Epithelial cell of esophagus (primary cell): ENCODE data around the gene SLC8A1.

Experiments
- DNase-seq: peaks from one replicate; pipeline ENCODE4 v3.0.0; 2010; ENCODE audit warnings: low read depth
- H3K4me3 ChIP-seq: 2 replicates; pipeline ENCODE4 v1.5.1; 2011; ENCODE audit warnings: mild to moderate bottlenecking, low read length, control low read depth
- CTCF ChIP-seq: IDR thresholded peaks from 2 replicates; pipeline ENCODE4 v1.5.1; 2011; ENCODE audit warnings: low read depth, mild to moderate bottlenecking, low read length, control low read depth, inconsistent platforms; ENCODE audit not compliant: insufficient read depth; ENCODE audit errors: missing control alignments

SLC8A1 gene

GRCh38 chr2:40193670-40194026 lies 258.2 kb downstream of the SLC8A1 start:
- no peak for DNase-seq

GRCh38 chr2:40192864-40193669 lies 258.8 kb downstream of the SLC8A1 start:
- peak; percentile 82 for DNase-seq
- no peak for TF ChIP-seq CTCF
- no peak overlapping the region for H3K4me3 ChIP-seq

More at GRCh38 chr2:40193670-40194026, 258.2 kb downstream of the SLC8A1 start:
- TF ChIP-seq CTCF = no peak
- H3K4me3 ChIP-seq = no peak overlapping the region

- DNase-seq = no peak
- TF ChIP-seq CTCF = no peak
- H3K4me3 ChIP-seq = no peak overlapping the region
Measured at GRCh38 chr2:40190457-40190856, 261.4 kb downstream of the SLC8A1 start.

GRCh38 chr2:40189881-40190280 lies 262.0 kb downstream of the SLC8A1 start:
- no peak for TF ChIP-seq CTCF
- no peak for DNase-seq
- H3K4me3 ChIP-seq = no peak overlapping the region

- DNase-seq = no peak
- no peak overlapping the region for H3K4me3 ChIP-seq
Measured at GRCh38 chr2:40187054-40187453, 264.8 kb downstream of the SLC8A1 start.

GRCh38 chr2:40184551-40184950 lies 267.3 kb downstream of the SLC8A1 start:
- DNase-seq = no peak
- TF ChIP-seq CTCF = no peak
- no peak overlapping the region for H3K4me3 ChIP-seq

More at GRCh38 chr2:40187054-40187453, 264.8 kb downstream of the SLC8A1 start:
- no peak for TF ChIP-seq CTCF

GRCh38 chr2:40181855-40182254 lies 270.0 kb downstream of the SLC8A1 start:
- no peak overlapping the region for H3K4me3 ChIP-seq
- no peak for TF ChIP-seq CTCF
- no peak for DNase-seq
